KMS-11 (cell line): ENCODE measurements around the gene GGTLC1.

Experiments
- H2AFZ ChIP-seq: fragments of 200-600 bp; sonication (generic); 2 replicates; pipeline ENCODE4 v1.6.1; 2016; ENCODE audit warnings: antibody characterized with exemption, mixed run types, low read depth
- H3K27ac ChIP-seq: fragments of 200-600 bp; sonication (generic); 2 replicates; pipeline ENCODE4 v1.6.1; 2016; ENCODE audit warnings: mild to moderate bottlenecking, mixed run types
- H3K27me3 ChIP-seq: fragments of 200-600 bp; sonication (generic); 2 replicates; pipeline ENCODE4 v1.6.1; 2017; ENCODE audit warnings: mild to moderate bottlenecking, low read depth, mixed run types, moderate library complexity; ENCODE audit not compliant: insufficient read depth
- H3K36me3 ChIP-seq: fragments of 200-600 bp; sonication (generic); 2 replicates; pipeline ENCODE4 v1.6.1; 2017; ENCODE audit warnings: mild to moderate bottlenecking, mixed run types; ENCODE audit not compliant: insufficient read depth
- H3K4me1 ChIP-seq: fragments of 200-600 bp; sonication (generic); 2 replicates; pipeline ENCODE4 v1.6.1; 2016; ENCODE audit warnings: mild to moderate bottlenecking, low read depth, mixed run types; ENCODE audit not compliant: poor library complexity, severe bottlenecking
- H3K4me2 ChIP-seq: fragments of 200-600 bp; sonication (generic); 2 replicates; pipeline ENCODE4 v1.7.0; 2016; ENCODE audit warnings: mild to moderate bottlenecking, mixed run types
- H3K4me3 ChIP-seq: fragments of 200-600 bp; sonication (generic); IDR thresholded peaks from 2 replicates; pipeline ENCODE4 v1.6.1; 2017; ENCODE audit warnings: low read depth, low read length, mixed read lengths; ENCODE audit not compliant: insufficient read depth
- H3K79me2 ChIP-seq: fragments of 200-600 bp; sonication (generic); 2 replicates; pipeline ENCODE4 v1.6.1; 2016; ENCODE audit warnings: low read depth, mixed run types; ENCODE audit not compliant: insufficient read depth
- H3K9ac ChIP-seq: fragments of 200-600 bp; sonication (generic); 2 replicates; pipeline ENCODE4 v1.6.1; 2016; ENCODE audit warnings: mild to moderate bottlenecking, mixed run types
- H4K20me1 ChIP-seq: fragments of 200-600 bp; sonication (generic); 2 replicates; pipeline ENCODE4 v1.6.1; 2016; ENCODE audit warnings: mild to moderate bottlenecking, mixed run types; ENCODE audit not compliant: insufficient read depth
- TF ChIP-seq, protein P1 (sequence below): fragments of 200-600 bp; sonication (generic); conservative IDR thresholded peaks from 2 replicates; pipeline ENCODE4 v1.6.1; 2017; ENCODE audit warnings: low read depth, mild to moderate bottlenecking, antibody characterized with exemption, low read length, moderate library complexity, mixed read lengths

Gene GGTLC1

DNA sequence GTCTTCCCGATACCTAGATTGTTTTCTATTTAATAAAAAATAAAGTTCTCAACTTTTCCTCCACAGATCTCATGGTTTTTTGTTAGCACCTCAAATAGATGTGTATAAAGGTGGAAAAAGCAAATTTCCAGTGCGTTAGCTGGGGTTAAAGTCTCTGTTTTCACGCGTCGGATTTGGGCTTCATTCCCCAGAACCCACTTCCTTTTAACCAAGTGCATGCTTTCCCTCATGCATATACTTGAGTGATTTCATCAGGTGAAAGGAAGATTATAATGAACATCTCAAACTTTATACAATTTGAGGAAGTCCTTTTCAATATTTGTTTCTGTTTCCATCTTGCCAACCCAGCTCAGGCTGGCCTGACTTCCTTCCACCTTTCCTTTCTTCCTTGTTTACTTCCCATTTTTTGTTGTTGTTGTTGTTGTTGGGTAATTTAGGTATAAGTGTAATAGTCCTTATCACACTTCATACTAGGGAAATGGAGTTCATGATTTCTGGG is 43.9 kb upstream of the GGTLC1 start:
- Histone ChIP-seq H3K27ac (peak overlapping the region; percentile 67; the same call in 1 of the 2 replicates), H3K4me3 (no peak overlapping the region), H3K27me3 (no peaks in the 10 kb centered on the region), H2AFZ (peak overlapping the region; percentile 39; the same call in 1 of the 2 replicates), H3K4me1 (peaks cover 38% of the 10 kb centered on the region), H3K9ac (no peak overlapping the region), H3K4me2 (peak overlapping the region; percentile 18), H3K79me2 (no peaks in the 10 kb centered on the region), H4K20me1 (no peaks in the 10 kb centered on the region), H3K36me3 (no peaks in the 10 kb centered on the region)
- TF ChIP-seq, protein P1, sequence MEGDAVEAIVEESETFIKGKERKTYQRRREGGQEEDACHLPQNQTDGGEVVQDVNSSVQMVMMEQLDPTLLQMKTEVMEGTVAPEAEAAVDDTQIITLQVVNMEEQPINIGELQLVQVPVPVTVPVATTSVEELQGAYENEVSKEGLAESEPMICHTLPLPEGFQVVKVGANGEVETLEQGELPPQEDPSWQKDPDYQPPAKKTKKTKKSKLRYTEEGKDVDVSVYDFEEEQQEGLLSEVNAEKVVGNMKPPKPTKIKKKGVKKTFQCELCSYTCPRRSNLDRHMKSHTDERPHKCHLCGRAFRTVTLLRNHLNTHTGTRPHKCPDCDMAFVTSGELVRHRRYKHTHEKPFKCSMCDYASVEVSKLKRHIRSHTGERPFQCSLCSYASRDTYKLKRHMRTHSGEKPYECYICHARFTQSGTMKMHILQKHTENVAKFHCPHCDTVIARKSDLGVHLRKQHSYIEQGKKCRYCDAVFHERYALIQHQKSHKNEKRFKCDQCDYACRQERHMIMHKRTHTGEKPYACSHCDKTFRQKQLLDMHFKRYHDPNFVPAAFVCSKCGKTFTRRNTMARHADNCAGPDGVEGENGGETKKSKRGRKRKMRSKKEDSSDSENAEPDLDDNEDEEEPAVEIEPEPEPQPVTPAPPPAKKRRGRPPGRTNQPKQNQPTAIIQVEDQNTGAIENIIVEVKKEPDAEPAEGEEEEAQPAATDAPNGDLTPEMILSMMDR = no peak

DNA sequence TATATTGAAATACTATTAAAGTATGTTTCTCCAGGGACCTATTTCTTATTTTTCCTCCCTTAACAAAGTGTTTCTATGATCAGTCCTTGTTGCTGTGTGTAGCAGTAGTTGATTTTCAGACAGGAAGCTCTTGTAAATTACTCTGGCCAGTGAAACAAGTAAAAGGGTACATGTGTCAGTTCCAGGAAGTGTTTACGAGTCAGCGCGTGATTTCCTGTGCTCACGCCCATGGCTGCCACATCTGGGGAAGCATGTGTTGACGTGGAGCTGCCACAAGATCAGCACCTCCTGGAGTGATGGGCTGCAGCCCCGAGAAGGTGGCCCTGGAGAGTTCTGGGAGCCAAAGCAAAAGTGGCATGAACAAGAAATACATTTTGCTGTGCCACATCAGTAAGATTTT is 38.6 kb upstream of the GGTLC1 start:
- Histone ChIP-seq H3K4me3 (no peak overlapping the region), H3K9ac (no peak overlapping the region), H3K79me2 (no peaks in the 10 kb centered on the region), H3K27ac (no peak overlapping the region), H3K27me3 (no peaks in the 10 kb centered on the region), H2AFZ (no peak overlapping the region), H4K20me1 (no peaks in the 10 kb centered on the region), H3K4me2 (no peak overlapping the region), H3K36me3 (no peaks in the 10 kb centered on the region), H3K4me1 (peaks cover 3% of the 10 kb centered on the region)
- TF ChIP-seq, protein P1 = no peak

DNA sequence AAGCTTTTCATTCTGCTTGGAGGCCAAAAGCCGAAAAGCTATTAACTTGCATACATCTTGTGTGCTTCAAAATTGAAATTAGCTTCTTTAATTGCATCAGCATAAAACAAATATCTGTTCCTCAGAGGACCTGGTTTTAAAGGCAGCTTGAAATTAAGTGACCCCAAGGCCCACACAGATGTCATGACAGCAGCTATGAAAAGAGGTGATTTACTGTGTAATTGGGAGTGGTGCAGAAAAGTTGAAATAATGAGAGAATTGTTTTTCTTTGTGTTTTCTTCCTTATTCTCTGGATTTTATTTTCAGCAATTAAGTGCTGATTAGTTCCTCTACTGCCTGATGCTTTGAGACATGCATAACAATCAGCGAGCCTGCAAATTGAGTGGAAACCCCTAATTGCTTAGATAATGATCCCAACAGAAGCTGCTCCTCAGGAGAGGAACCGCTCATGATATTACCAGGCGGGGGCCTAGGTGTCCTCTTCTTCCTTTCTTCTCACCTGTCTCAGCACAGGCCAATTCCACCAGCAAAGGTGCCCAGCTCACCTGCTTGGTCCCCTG is 34.1 kb upstream of the GGTLC1 start:
- Histone ChIP-seq H3K79me2 (no peaks in the 10 kb centered on the region), H3K4me3 (no peak overlapping the region), H3K27me3 (no peaks in the 10 kb centered on the region), H3K27ac (no peak overlapping the region), H3K4me1 (no peaks in the 10 kb centered on the region), H2AFZ (no peak overlapping the region), H3K9ac (no peak overlapping the region), H3K36me3 (no peaks in the 10 kb centered on the region), H3K4me2 (no peak overlapping the region), H4K20me1 (no peaks in the 10 kb centered on the region)
- TF ChIP-seq, protein P1 = no peak

DNA sequence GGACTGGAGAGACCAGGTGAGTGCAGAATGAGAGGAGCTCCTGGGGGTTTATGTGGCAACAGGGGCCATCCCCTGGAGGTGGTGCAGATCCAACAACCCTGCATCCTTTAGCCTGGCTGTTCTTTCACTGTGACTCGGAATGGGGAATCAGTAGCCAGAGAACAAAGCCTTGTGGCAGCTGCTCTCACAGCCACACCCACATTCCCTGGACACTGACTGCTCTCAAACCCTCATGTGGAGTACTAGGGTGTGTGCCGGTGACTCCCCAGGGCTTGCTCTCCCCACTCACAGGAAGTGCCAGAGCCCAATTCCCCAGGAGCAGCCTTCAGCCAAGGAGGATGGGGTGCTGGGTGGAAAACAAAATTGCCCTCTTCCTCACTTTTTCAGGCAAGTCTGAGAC is 30.2 kb upstream of the GGTLC1 start:
- Histone ChIP-seq H3K4me2 (no peak overlapping the region), H2AFZ (no peak overlapping the region), H3K27me3 (no peaks in the 10 kb centered on the region), H3K79me2 (no peaks in the 10 kb centered on the region), H3K27ac (no peak overlapping the region), H3K4me1 (no peaks in the 10 kb centered on the region), H4K20me1 (no peaks in the 10 kb centered on the region), H3K4me3 (no peak overlapping the region), H3K9ac (no peak overlapping the region), H3K36me3 (no peaks in the 10 kb centered on the region)
- TF ChIP-seq, protein P1 = no peak
